ENCODE measurements around the gene EMC10.
"Not testable (repeated sequence)": the region's sequence is repeated elsewhere in the genome, so short reads cannot be mapped to it uniquely, and the experiment has no call there.

Gene EMC10

DNA sequence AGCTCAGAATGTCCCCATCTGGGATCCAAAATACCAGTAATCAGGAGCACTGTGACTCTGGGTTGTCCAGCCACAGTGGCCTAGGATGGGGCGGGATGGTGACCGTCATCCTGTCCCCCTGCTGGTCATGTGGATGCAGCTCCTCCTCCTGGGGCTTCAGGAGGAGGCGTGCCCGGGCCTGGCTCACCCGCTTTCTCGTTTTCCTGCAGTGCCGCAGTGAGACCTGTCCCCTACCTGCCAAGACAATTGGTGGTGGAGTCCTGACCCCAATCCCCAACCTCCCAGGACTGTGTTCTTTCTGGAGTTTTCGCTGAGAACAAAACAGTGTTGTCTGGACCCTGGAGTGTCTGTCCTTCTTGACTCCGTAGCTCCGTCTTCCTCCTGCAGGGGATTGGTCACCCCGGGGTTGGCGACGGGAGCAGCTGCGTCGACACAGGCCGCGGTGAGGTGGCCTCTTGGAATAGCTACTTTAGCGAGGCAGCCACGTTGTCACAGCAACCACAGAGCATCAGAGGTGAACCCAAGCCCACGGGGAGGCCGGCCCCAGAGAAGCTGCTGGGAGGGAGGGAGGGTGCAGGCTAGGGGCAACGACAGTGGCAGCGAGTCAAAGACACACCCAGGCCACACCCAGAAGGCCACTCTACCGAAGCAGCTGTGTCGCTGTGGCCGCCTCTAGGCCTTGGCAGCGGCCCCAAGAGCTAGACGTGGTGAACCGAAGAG lies 10.2 kb upstream of the EMC10 start:
- no peak for ATAC-seq (ENCODE audit: low read depth)

DNA sequence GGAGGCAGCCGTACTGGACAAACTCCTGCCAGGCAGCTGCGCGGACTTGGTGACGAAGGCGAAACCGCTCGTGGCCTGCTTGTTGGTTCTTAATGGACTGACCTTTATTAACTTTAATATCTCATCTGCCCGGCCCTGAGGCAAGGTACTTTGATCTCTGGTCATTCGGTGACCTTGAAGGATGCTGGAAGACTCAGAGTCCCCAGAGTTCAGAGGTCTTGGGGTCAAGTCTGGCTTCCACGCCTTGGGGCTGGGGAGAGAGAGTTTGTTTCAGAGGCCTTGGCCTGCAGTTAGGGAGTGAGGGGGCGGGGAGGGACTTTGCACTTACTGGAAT lies 9.6 kb upstream of the EMC10 start:
- no peak overlapping the region for H3K4me3 ChIP-seq (ENCODE audit: severe bottlenecking)
- H3K36me3 ChIP-seq (ENCODE audit: low read depth): no peaks in the 10 kb centered on the region
- ATAC-seq (ENCODE audit: low read depth) (no peak), DNase-seq (ENCODE audit: low spot score) (no peak)
- no peaks in the 10 kb centered on the region for H3K27me3 ChIP-seq (ENCODE audit: insufficient read depth, poor library complexity, severe bottlenecking)
- no peak overlapping the region for H3K27ac ChIP-seq (ENCODE audit: poor library complexity, severe bottlenecking)
- TF ChIP-seq, protein P1, sequence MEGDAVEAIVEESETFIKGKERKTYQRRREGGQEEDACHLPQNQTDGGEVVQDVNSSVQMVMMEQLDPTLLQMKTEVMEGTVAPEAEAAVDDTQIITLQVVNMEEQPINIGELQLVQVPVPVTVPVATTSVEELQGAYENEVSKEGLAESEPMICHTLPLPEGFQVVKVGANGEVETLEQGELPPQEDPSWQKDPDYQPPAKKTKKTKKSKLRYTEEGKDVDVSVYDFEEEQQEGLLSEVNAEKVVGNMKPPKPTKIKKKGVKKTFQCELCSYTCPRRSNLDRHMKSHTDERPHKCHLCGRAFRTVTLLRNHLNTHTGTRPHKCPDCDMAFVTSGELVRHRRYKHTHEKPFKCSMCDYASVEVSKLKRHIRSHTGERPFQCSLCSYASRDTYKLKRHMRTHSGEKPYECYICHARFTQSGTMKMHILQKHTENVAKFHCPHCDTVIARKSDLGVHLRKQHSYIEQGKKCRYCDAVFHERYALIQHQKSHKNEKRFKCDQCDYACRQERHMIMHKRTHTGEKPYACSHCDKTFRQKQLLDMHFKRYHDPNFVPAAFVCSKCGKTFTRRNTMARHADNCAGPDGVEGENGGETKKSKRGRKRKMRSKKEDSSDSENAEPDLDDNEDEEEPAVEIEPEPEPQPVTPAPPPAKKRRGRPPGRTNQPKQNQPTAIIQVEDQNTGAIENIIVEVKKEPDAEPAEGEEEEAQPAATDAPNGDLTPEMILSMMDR (IDR thresholded peaks at IDR 0.05; ENCODE audit: poor library complexity, severe bottlenecking): no peak
- H3K4me1 ChIP-seq (ENCODE audit: insufficient read depth, poor library complexity, severe bottlenecking): no peaks in the 10 kb centered on the region
- no peaks in the 10 kb centered on the region for H3K9me3 ChIP-seq (ENCODE audit: severe bottlenecking)

More for the DNA sequence above, 10.2 kb upstream of the EMC10 start:
- H3K27me3 ChIP-seq (ENCODE audit: insufficient read depth, poor library complexity, severe bottlenecking): no peaks in the 10 kb centered on the region
- DNase-seq (ENCODE audit: low spot score): no peak
- no peaks in the 10 kb centered on the region for H3K36me3 ChIP-seq (ENCODE audit: low read depth)
- H3K4me1 ChIP-seq (ENCODE audit: insufficient read depth, poor library complexity, severe bottlenecking): no peaks in the 10 kb centered on the region
- H3K9me3 ChIP-seq (ENCODE audit: severe bottlenecking): no peaks in the 10 kb centered on the region
- TF ChIP-seq, protein P1 (IDR thresholded peaks at IDR 0.05; ENCODE audit: poor library complexity, severe bottlenecking): no peak
- no peak overlapping the region for H3K4me3 ChIP-seq (ENCODE audit: severe bottlenecking)
- H3K27ac ChIP-seq (ENCODE audit: poor library complexity, severe bottlenecking): no peak overlapping the region

DNA sequence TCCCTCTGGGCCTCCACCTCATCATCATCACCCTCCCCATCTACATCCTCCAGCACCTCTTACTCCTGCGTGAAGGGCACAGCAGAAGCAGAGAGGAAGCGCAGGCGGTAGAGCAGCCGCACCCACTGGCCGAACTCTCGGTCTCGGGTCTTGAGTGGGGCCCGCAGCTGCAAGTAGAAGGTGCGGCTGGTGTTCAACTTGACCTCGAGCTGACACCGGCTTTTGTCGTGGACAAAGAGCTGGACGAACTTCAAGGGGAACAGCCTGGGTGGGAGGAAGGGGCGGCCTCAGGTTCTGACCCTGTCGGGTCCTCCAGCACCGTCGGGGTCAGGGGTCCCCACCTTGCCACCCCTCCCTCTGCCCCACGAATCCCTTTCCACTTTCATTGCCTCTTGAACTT lies 8.7 kb upstream of the EMC10 start:
- no peaks in the 10 kb centered on the region for H3K9me3 ChIP-seq (ENCODE audit: severe bottlenecking)
- ATAC-seq (ENCODE audit: low read depth): no peak
- no peak overlapping the region for H3K27ac ChIP-seq (ENCODE audit: poor library complexity, severe bottlenecking)
- DNase-seq (ENCODE audit: low spot score): no peak
- no peak overlapping the region for H3K4me3 ChIP-seq (ENCODE audit: severe bottlenecking)
- no peaks in the 10 kb centered on the region for H3K36me3 ChIP-seq (ENCODE audit: low read depth)
- no peaks in the 10 kb centered on the region for H3K27me3 ChIP-seq (ENCODE audit: insufficient read depth, poor library complexity, severe bottlenecking)
- TF ChIP-seq, protein P1 (IDR thresholded peaks at IDR 0.05; ENCODE audit: poor library complexity, severe bottlenecking): no peak
- H3K4me1 ChIP-seq (ENCODE audit: insufficient read depth, poor library complexity, severe bottlenecking): no peaks in the 10 kb centered on the region

DNA sequence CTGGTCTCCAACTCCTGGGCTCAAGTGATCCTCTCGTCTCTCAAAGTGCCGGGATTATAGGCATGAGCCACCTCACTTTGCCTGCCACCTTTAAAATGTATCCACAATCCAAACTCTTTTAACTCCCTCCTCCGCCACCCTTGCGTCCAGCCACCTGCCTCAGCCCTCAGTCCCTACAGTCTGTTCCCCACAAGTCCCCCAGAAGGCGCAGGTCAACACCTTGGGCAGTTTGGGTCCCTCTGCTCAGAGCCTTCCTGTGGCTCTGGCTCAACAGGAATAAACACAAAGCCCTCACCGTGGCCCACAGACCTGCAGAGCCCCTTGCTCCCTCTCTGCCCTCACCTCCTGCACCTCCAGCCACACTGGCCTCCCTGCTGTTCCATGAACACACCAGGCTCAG lies 7.5 kb upstream of the EMC10 start:
- no peak for DNase-seq (ENCODE audit: low spot score)
- ATAC-seq (ENCODE audit: low read depth): no peak

DNA sequence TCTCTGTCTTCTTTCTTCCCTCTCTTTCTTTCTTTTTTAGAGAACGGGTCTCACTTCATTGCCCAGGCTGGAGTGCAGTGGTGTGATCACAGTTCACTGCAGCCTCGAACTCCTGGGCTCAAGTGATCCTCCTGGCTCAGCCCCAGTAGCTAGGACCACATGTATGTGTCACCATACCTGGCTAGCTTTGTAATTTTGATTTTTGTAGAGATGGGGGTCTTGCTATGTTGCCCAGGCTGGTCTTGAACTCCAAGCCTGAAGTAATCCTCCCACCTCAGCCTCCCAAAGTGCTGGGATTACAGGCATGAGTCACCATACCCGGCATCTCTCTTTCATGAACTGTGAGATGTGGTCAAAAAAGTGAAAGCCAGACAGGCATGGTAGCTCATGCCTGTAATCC lies 3.0 kb upstream of the EMC10 start:
- not testable (repeated sequence) for H3K4me3 ChIP-seq (ENCODE audit: severe bottlenecking); H3K27ac ChIP-seq (ENCODE audit: poor library complexity, severe bottlenecking); H3K9me3 ChIP-seq (ENCODE audit: severe bottlenecking); DNase-seq (ENCODE audit: low spot score); ATAC-seq (ENCODE audit: low read depth); H3K27me3 ChIP-seq (ENCODE audit: insufficient read depth, poor library complexity, severe bottlenecking); H3K4me1 ChIP-seq (ENCODE audit: insufficient read depth, poor library complexity, severe bottlenecking); H3K36me3 ChIP-seq (ENCODE audit: low read depth)

More for the DNA sequence above, 7.5 kb upstream of the EMC10 start:
- TF ChIP-seq, protein P1 (IDR thresholded peaks at IDR 0.05; ENCODE audit: poor library complexity, severe bottlenecking): no peak
- H3K36me3 ChIP-seq (ENCODE audit: low read depth): no peaks in the 10 kb centered on the region
- no peaks in the 10 kb centered on the region for H3K4me1 ChIP-seq (ENCODE audit: insufficient read depth, poor library complexity, severe bottlenecking)
- no peak overlapping the region for H3K4me3 ChIP-seq (ENCODE audit: severe bottlenecking)
- no peaks in the 10 kb centered on the region for H3K27me3 ChIP-seq (ENCODE audit: insufficient read depth, poor library complexity, severe bottlenecking)
- no peaks in the 10 kb centered on the region for H3K9me3 ChIP-seq (ENCODE audit: severe bottlenecking)
- H3K27ac ChIP-seq (ENCODE audit: poor library complexity, severe bottlenecking): no peak overlapping the region

Data from RWPE2 (cell line).